K562 (cell line): ENCODE measurements around the gene KCNMB1. TPM values are rescaled to one million over a fixed set of nuclear protein-coding genes. Genes with fewer than 3 reads are reported as not detected.

Experiments
- ATAC-seq: fragments of 200-7000 bp; cut with Tn5 transposase; 3 replicates; pipeline ENCODE4 v1.9.1; 2020; ENCODE audit warnings: moderate library complexity
- BruUV-seq: library from RNA; stranded (reverse); fragments of 400-500 nt; replicated peaks from 2 replicates; lab custom pipeline; 2021; lab: Mats Ljungman, UMichigan
- CTCF ChIA-PET: fragments of 300-600 bp; formaldehyde crosslinking; extraction: SDS; loops from one replicate; lab custom pipeline; 2021; ENCODE audit warnings: low intra/inter-chr PET ratio; lab: Yijun Ruan, JAX
- POLR2A ChIA-PET: fragments of 300-600, 350-650 bp; sonication (Branson Sonifier 250); formaldehyde crosslinking; extraction: SDS; loops from one replicate; lab custom pipeline; 2021; ENCODE audit warnings: antibody characterized with exemption, inconsistent platforms; lab: Yijun Ruan, JAX
- DNase-seq, 4 experiments: peaks; one replicate each; pipeline versions ENCODE4 v3.0.0 to v3.0.0-alpha.2; 2011 to 2018; ENCODE audit warnings: low spot score in 3 of 4, mixed read lengths in 3 of 4; ENCODE audit errors: extremely low read depth in 1 of 4
- FAIRE-seq: peaks from 2 replicates; lab custom pipeline; 2011; peaks lifted over from hg19 to GRCh38; lab: Jason Lieb, UNC
- H2AFZ ChIP-seq: 2 replicates; pipeline ENCODE4 v1.6.0; 2011; ENCODE audit warnings: low read depth, low read length, control low read depth, inconsistent platforms
- H3K27ac ChIP-seq: fragments of 200-600 bp; 3 replicates; pipeline ENCODE4 v1.8.0; 2011; ENCODE audit warnings: low read depth, mild to moderate bottlenecking, control low read depth, inconsistent platforms, low read length, moderate library complexity, mixed read lengths; ENCODE audit errors: extremely low read depth
- H3K27me3 ChIP-seq, 2 experiments: fragments of 300-600 bp in 1 of 2; 2 replicates in 1 of 2; 3 replicates in 1 of 2; pipeline versions ENCODE4 v1.6.0 to v1.8.0; 2011; ENCODE audit warnings: inconsistent platforms in 2 of 2, low read length in 2 of 2, mild to moderate bottlenecking in 1 of 2, mixed read lengths in 1 of 2, moderate library complexity in 1 of 2; ENCODE audit not compliant: control insufficient read depth in 2 of 2, insufficient read depth in 2 of 2
- H3K36me3 ChIP-seq: fragments of 300-600 bp; 3 replicates; pipeline ENCODE4 v1.8.0; 2011; ENCODE audit warnings: mild to moderate bottlenecking, low read length, inconsistent platforms; ENCODE audit not compliant: control insufficient read depth, insufficient read depth
- H3K4me1 ChIP-seq, 2 experiments: fragments of 200-600 bp in 1 of 2; replicated peaks in 1 of 2; 2 replicates in 1 of 2; 3 replicates in 1 of 2; pipeline versions ENCODE4 v1.5.1 to v1.8.0; 2011; ENCODE audit warnings: inconsistent platforms in 2 of 2, low read length in 2 of 2, mild to moderate bottlenecking in 1 of 2, mixed read lengths in 1 of 2, moderate library complexity in 1 of 2; ENCODE audit not compliant: control insufficient read depth in 2 of 2, insufficient read depth in 2 of 2
- H3K4me2 ChIP-seq: 2 replicates; pipeline ENCODE4 v1.6.1; 2011; ENCODE audit warnings: low read length, control low read depth, inconsistent platforms, mixed read lengths; ENCODE audit not compliant: insufficient read depth
- H3K4me3 ChIP-seq: fragments of 200-600 bp; sonication (generic), shearing (Covaris generic); 2 replicates; pipeline ENCODE4 v1.5.1; 2016; ENCODE audit warnings: control low read depth, inconsistent platforms
- H3K79me2 ChIP-seq: fragments of 200-600 bp; 3 replicates; pipeline ENCODE4 v1.8.0; 2011; ENCODE audit warnings: low read length, inconsistent platforms; ENCODE audit not compliant: control insufficient read depth, insufficient read depth
- H3K9ac ChIP-seq, 2 experiments: 2 replicates each; pipeline versions ENCODE4 v1.6.0 to v1.6.1; 2011; ENCODE audit warnings: low read depth in 2 of 2, low read length in 2 of 2, control low read depth in 1 of 2, inconsistent platforms in 1 of 2, mild to moderate bottlenecking in 1 of 2, mixed read lengths in 1 of 2; ENCODE audit not compliant: insufficient read depth in 1 of 2
- H3K9me1 ChIP-seq: one replicate; pipeline ENCODE4 v1.6.0; 2011; ENCODE audit warnings: inconsistent platforms, mild to moderate bottlenecking, low read length, moderate library complexity; ENCODE audit not compliant: control insufficient read depth, insufficient read depth
- H3K9me3 ChIP-seq: replicated peaks from 2 replicates; pipeline ENCODE4 v1.5.1; 2011; ENCODE audit warnings: low read depth, low read length, inconsistent platforms; ENCODE audit not compliant: control insufficient read depth, insufficient read depth
- H4K20me1 ChIP-seq: replicated peaks from 2 replicates; pipeline ENCODE4 v1.6.1; 2011; ENCODE audit warnings: low read length, inconsistent platforms, mixed read lengths; ENCODE audit not compliant: control insufficient read depth, insufficient read depth
- ATF6 ChIP-seq: sonication (generic); formaldehyde crosslinking; IDR thresholded peaks from 2 replicates; pipeline ENCODE4 v1.4.0; 2020; ENCODE audit warnings: mild to moderate bottlenecking, missing genetic modification reagents
- BACH1 ChIP-seq: fragments of 200-800 bp; sonication (Bioruptor generic); IDR thresholded peaks from 2 replicates; pipeline ENCODE4 v1.6.1; 2016; ENCODE audit warnings: missing genetic modification characterization, missing compliant biosample characterization
- CEBPG ChIP-seq, 3 experiments: fragments of 200-800 bp in 1 of 3; sonication (Bioruptor generic) in 1 of 3; sonication (generic) in 1 of 3; formaldehyde crosslinking in 1 of 3; IDR thresholded peaks in 2 of 3; conservative IDR thresholded peaks in 1 of 3; 2 replicates each; pipeline versions ENCODE4 v1.6.1 to v1.8.0; 2016 to 2022; ENCODE audit warnings: missing compliant biosample characterization in 2 of 3, missing genetic modification characterization in 2 of 3, mild to moderate bottlenecking in 1 of 3, missing genetic modification reagents in 1 of 3
- GATA2 ChIP-seq: sonication (generic); formaldehyde crosslinking; IDR thresholded peaks from 2 replicates; pipeline ENCODE4 v1.4.0; 2020; ENCODE audit warnings: mild to moderate bottlenecking, missing genetic modification reagents
- HIVEP1 ChIP-seq: fragments of 250-450 bp; sonication (Bioruptor Pico); IDR thresholded peaks from 2 replicates; pipeline ENCODE4 v1.4.0; 2020; ENCODE audit warnings: mild to moderate bottlenecking
- KDM5B ChIP-seq: fragments of 200-600 bp; sonication (generic); IDR thresholded peaks from 2 replicates; pipeline ENCODE4 v1.6.1; 2012; ENCODE audit warnings: low read depth, mild to moderate bottlenecking, moderate library complexity, low read length, control low read depth, inconsistent platforms; ENCODE audit not compliant: insufficient replicate concordance
- NEUROD1 ChIP-seq: fragments of 150-350 bp; IDR thresholded peaks from 2 replicates; pipeline ENCODE4 v1.6.1; 2014; ENCODE audit warnings: borderline replicate concordance, low read length, low read depth; ENCODE audit not compliant: partially characterized antibody
- NR2F6 ChIP-seq: fragments of 450-650 bp; formaldehyde crosslinking; IDR thresholded peaks from 2 replicates; pipeline ENCODE4 v1.4.0; 2020; ENCODE audit warnings: mild to moderate bottlenecking
- POLR2AphosphoS2 ChIP-seq: IDR thresholded peaks from 2 replicates; pipeline ENCODE4 v1.6.1; 2012; ENCODE audit warnings: low read length, improper control_type of control experiment
- SIX5 ChIP-seq, 2 experiments: IDR thresholded peaks; 2 replicates each; pipeline ENCODE4 v1.6.1; 2011; ENCODE audit warnings: low read length in 2 of 2, borderline replicate concordance in 1 of 2, low read depth in 1 of 2, mild to moderate bottlenecking in 1 of 2, moderate library complexity in 1 of 2; ENCODE audit not compliant: insufficient read depth in 1 of 2
- TBP ChIP-seq: optimal IDR thresholded peaks from 2 replicates; pipeline ENCODE3; 2011; ENCODE audit warnings: low read depth, low read length, improper control_type of control experiment
- ZC3H11A ChIP-seq: IDR thresholded peaks from 2 replicates; pipeline ENCODE4 v1.6.1; 2012; ENCODE audit warnings: low read depth, low read length, improper control_type of control experiment
- ZFX ChIP-seq: sonication (generic); formaldehyde crosslinking; IDR thresholded peaks from 2 replicates; pipeline ENCODE4 v1.8.0; 2022; ENCODE audit warnings: mild to moderate bottlenecking, missing genetic modification reagents, moderate library complexity
- WGBS: fragments of 100-300 bp; shearing (Covaris generic); methylation state at CpG from one replicate; pipeline ENCODE4 v1.1.6; 2016; ENCODE audit warnings: low coverage, mixed read lengths; ENCODE audit not compliant: insufficient coverage; ENCODE audit errors: missing lambda C conversion rate; 5-methylcytosine and 5-hydroxymethylcytosine counted together
- in situ Hi-C: fragments of 300-500 bp; cut with MboI; formaldehyde crosslinking; loops from 4 replicates; pipeline ENCODE4 v1.15.0; 2018; ENCODE audit warnings: inconsistent platforms, mixed read lengths
- intact Hi-C: fragments of 100-400 bp; cut with micrococcal nuclease; formaldehyde crosslinking; loops from 2 replicates; pipeline ENCODE4 v1.14.2; 2022
- polyA plus RNA-seq, 8 experiments: library from polyadenylated mRNA; depleted of rRNA in 4 of 8; stranded (reverse) in 5 of 8; unstranded in 3 of 8; fragments of >200 nt; fragmentation: Nextera tagmentation in 2 of 8; fragmentation: Illumina TruSeq in 1 of 8; extraction: Ambion mirVana in 2 of 8; extraction: Trizol in 1 of 8; gene quantifications; 2 replicates each; pipeline versions ENCODE4 v1.2.1 to v1.2.3, GENCODE V29; 2011 to 2014; ENCODE audit warnings: inconsistent platforms in 1 of 8, missing spikeins in 1 of 8
- total RNA-seq, 7 experiments: library from RNA; depleted of rRNA in 6 of 7; stranded (reverse); fragments of >200 nt in 6 of 7; fragmentation: Illumina TruSeq in 2 of 7; extraction: Trizol in 2 of 7; gene quantifications; 2 replicates each; pipeline versions ENCODE4 v1.2.1 to v1.2.3, GENCODE V29; 2011 to 2021; ENCODE audit warnings: low replicate concordance in 1 of 7

The KCNMB1 gene
- total and polyA plus RNA-seq, 9 of the 15 experiments (the other 6 are each of a cell fraction or from before 2014, with no cell fraction given): not detected

DNA sequence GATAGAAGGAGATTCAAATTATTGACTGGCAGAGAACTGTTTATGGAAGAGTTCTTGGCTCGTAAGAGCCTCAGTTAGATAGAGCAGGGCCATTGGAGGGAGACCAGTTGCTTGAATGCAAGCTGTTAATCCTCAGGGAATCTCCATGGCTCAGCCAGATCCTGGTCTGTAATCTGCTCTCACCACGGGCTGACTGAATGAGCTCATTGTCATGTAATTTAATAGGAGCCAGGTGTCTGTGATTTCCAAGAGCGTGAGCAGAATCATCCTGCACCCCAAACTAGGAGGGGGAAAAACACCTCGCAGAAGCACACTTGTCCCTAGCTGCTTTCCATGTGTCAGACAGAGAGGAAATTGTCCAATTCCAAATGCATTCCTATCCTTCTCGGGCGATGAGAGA, 19.1 kb upstream of the KCNMB1 start:
- Histone ChIP-seq H3K4me1 (no peaks in the 10 kb centered on the region), H3K9ac (no peak overlapping the region), H4K20me1 (no peaks in the 10 kb centered on the region), H3K9me3 (no peaks in the 10 kb centered on the region; the same call in 1 of the 2 replicates), H3K79me2 (no peaks in the 10 kb centered on the region), H3K9me1 (no peaks in the 10 kb centered on the region), H3K4me2 (no peak overlapping the region), H3K4me3 (no peak overlapping the region), H3K36me3 (no peaks in the 10 kb centered on the region), H3K27me3 (peaks cover 0 to 12% of the 10 kb centered on the region in 2 experiments; a peak in 1 of 5 replicates), H3K27ac (no peak overlapping the region), H2AFZ (no peak overlapping the region)
- ATAC-seq (no peak), DNase-seq (no peak), FAIRE-seq (no peak)
- BruUV-seq: no TSS peak
- ChIA-PET CTCF (no interaction called here), POLR2A (no interaction called here)
- in situ Hi-C loops (no loop called here), intact Hi-C loops (no loop called here)
- 0% methylated on average over 6 of the region's 6 CpGs for WGBS
- TF ChIP-seq ATF6 (CRISPR knock-in tag) (no peak), KDM5B (no peak), CEBPG (CRISPR knock-in tag; IDR thresholded peaks at IDR 0.05) (no peak), CEBPG (tag; conservative IDR thresholded peaks at IDR 0.05 in 1 of 2, IDR thresholded peaks at IDR 0.05 in 1 of 2) (no peak), HIVEP1 (CRISPR knock-in tag) (no peak), POLR2AphosphoS2 (no peak), ZC3H11A (no peak), TBP (no peak), NR2F6 (CRISPR knock-in tag) (no peak), GATA2 (no peak), SIX5 (IDR thresholded peaks at IDR 0.05; ENCODE audit: borderline replicate concordance in 1 of 2, insufficient read depth in 1 of 2, low read depth in 1 of 2, low read length in 2 of 2) (no peak), NEUROD1 (no peak), BACH1 (no peak), ZFX (no peak)
